Nephron progenitor cell (in vitro differentiated cells): Measurements from ENCODE around the gene FAR2.

Source experiments
- DNase-seq: peaks from one replicate; pipeline ENCODE4 v3.0.0; 2021
- H3K27ac Mint-ChIP-seq: 2 replicates; pipeline ENCODE4 v1.8.0; 2021; ENCODE audit warnings: mild to moderate bottlenecking, moderate library complexity, mixed read lengths
- H3K27me3 Mint-ChIP-seq: 2 replicates; pipeline ENCODE4 v1.8.0; 2021; ENCODE audit warnings: mild to moderate bottlenecking, low read depth, mixed read lengths; ENCODE audit not compliant: poor library complexity
- H3K36me3 Mint-ChIP-seq: 2 replicates; pipeline ENCODE4 v1.8.0; 2021; ENCODE audit warnings: low read depth, mixed read lengths
- H3K4me1 Mint-ChIP-seq: 2 replicates; pipeline ENCODE4 v1.8.0; 2021; ENCODE audit warnings: mixed read lengths
- H3K4me3 Mint-ChIP-seq: 2 replicates; pipeline ENCODE4 v1.8.0; 2021; ENCODE audit warnings: mild to moderate bottlenecking, moderate library complexity, mixed read lengths
- H3K9me3 Mint-ChIP-seq: 2 replicates; pipeline ENCODE4 v1.8.0; 2021; ENCODE audit warnings: mild to moderate bottlenecking, moderate library complexity, mixed read lengths
- CTCF ChIP-seq: fragments of 200-600 bp; sonication (generic); IDR thresholded peaks from 2 replicates; pipeline ENCODE4 v1.5.0; 2021; ENCODE audit warnings: antibody characterized with exemption

Gene FAR2

DNA sequence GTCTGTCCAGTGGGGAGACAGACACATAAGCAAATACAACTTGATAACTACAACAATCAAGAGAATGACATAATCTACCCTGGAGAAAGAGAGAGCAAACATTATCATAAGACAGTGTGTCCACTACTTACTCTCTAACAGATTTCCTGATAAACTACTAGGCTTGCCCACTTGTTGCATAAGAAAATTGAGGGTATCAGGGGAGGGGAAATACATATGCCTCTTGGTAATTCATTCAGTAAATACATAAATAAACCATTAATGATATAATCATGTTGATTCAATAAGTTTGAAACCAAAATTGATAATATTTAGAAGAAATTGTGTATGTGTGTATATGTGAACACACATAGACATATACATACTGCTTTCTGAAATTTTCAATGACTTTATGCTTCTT is 155.3 kb downstream of the FAR2 start:
- no peaks in the 10 kb centered on the region for H3K4me1 Mint-ChIP-seq
- TF ChIP-seq CTCF: no peak
- no peak for DNase-seq
- no peak overlapping the region for H3K27ac Mint-ChIP-seq
- H3K9me3 Mint-ChIP-seq: no peaks in the 10 kb centered on the region
- no peaks in the 10 kb centered on the region for H3K36me3 Mint-ChIP-seq
- H3K4me3 Mint-ChIP-seq: no peak overlapping the region
- H3K27me3 Mint-ChIP-seq: peaks cover 11% of the 10 kb centered on the region

- DNase-seq: no peak
- Mint-ChIP-seq H3K27me3 (peaks cover 7% of the 10 kb centered on the region), H3K36me3 (no peaks in the 10 kb centered on the region), H3K9me3 (no peaks in the 10 kb centered on the region), H3K27ac (no peak overlapping the region), H3K4me3 (no peak overlapping the region), H3K4me1 (no peaks in the 10 kb centered on the region)
- TF ChIP-seq CTCF: no peak
These were observed 157.2 kb downstream of the FAR2 start for GRCh38 chr12:29306266-29306665.

DNA sequence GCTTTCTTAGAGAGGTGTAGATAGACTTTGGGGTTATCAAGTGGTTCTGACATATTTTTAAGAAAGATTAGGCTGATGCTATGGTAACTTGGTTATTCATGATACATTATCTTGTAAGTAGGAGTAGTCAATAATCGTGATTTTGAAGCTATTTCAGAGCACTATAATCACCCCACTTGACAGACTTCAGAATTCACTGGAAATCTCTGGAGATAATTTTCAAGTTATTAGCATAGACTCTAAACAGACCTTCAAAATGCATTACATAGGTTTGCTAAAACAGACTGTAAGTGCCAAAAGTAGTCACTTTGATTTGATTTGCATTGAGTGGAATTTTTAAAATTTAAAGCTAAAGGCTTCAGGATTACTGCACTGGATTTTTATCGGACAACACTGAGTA is 157.6 kb downstream of the FAR2 start:
- Mint-ChIP-seq H3K9me3 (no peaks in the 10 kb centered on the region), H3K27me3 (peaks cover 7% of the 10 kb centered on the region), H3K36me3 (no peaks in the 10 kb centered on the region), H3K27ac (no peak overlapping the region), H3K4me1 (no peaks in the 10 kb centered on the region), H3K4me3 (no peak overlapping the region)
- DNase-seq: no peak
- no peak for TF ChIP-seq CTCF

GRCh38 chr12:29309320-29309902 is 160.3 kb downstream of the FAR2 start:
- Mint-ChIP-seq H3K4me1 (no peaks in the 10 kb centered on the region), H3K36me3 (no peaks in the 10 kb centered on the region), H3K4me3 (no peak overlapping the region), H3K27ac (no peak overlapping the region), H3K9me3 (no peaks in the 10 kb centered on the region), H3K27me3 (no peaks in the 10 kb centered on the region)
- DNase-seq: no peak
- peak; percentile 44 for TF ChIP-seq CTCF

- TF ChIP-seq CTCF: no peak
- Mint-ChIP-seq H3K9me3 (no peaks in the 10 kb centered on the region), H3K4me1 (no peaks in the 10 kb centered on the region), H3K4me3 (no peak overlapping the region), H3K27me3 (no peaks in the 10 kb centered on the region), H3K27ac (no peak overlapping the region), H3K36me3 (no peaks in the 10 kb centered on the region)
- DNase-seq: no peak
These were observed 161.8 kb downstream of the FAR2 start for GRCh38 chr12:29310899-29311298.

- Mint-ChIP-seq H3K9me3 (no peaks in the 10 kb centered on the region), H3K4me3 (no peak overlapping the region), H3K36me3 (no peaks in the 10 kb centered on the region), H3K27ac (no peak overlapping the region), H3K27me3 (no peaks in the 10 kb centered on the region), H3K4me1 (no peaks in the 10 kb centered on the region)
- no peak for TF ChIP-seq CTCF
- DNase-seq: no peak
These were observed 165.3 kb downstream of the FAR2 start for GRCh38 chr12:29314416-29314815.
